CD4-positive, alpha-beta T cell treated with Interleukin-1 beta for 1 hour (primary cell): ENCODE measurements around the gene PRR5L.
A peak's percentile ranks its signal among the peaks of the same experiment; 100 is the strongest.

Source experiments
- DNase-seq, 2 donors: peaks; one replicate each; pipeline ENCODE4 v3.0.0-alpha.2; 2020 to 2022

The PRR5L gene

DNA sequence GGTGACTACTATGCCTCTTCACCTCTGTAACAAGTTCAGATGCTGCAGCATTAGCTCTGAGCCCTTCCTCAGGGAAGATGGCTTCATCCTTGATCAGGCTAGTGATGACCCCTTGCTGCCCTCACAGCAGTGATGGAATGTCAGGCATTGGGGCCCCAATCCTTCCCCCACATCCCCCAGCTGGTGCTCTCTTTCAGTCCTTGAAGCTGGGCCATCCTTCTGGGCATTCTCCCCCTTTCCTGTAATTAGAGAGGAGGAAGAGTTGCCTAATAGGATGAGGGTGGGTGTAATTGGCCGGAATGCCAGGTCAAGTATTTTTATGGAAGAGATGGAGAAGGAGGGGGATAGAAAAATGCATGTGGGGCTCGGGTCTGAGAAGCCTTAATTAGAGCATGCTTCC lies 151.4 kb downstream of the PRR5L start:
- no peak for DNase-seq

DNA sequence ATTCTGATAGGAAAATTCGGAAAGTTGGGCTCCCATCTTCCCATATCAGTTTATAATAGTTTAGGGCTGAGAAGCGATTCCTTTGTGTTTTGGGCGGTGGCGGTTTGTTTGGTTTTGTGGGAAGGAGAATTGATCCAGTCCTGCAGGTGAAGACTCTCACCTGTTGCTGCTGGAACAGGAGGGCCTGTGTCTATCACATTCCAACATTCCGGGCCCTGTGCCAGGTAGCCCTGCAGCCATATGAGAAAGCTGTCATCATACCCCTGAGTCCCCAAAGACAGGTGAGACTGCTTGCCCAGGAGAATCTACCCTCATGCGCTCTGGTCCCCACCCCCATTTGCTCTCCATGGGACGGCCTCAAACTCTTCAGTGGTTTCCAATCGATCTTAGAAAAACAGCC lies 151.9 kb downstream of the PRR5L start:
- no peak for DNase-seq

DNA sequence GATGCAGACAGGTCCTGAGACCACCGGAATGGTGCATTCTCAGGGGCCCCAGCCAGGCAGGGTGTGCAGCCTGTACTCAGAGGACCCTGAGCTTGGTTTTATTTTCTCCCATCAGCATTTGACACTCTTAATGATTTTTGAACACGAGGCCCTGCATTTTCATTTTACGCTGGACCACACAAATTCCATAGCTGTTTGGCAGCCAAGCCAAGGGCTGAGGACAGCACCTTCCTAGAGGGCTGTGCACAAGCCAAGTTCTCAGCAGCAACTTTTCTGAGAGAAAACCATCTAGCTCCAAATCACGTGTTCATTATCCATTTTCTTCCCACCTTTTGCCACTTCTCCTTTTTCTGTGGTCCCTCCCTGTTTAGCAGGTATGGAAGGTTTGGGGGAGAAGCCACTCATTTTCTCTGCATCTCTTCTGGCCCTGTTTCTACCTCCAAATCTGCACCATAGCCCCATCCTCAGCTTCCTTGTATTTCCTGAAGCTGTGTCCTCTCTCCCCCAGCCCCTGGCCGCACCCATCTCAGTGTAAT lies 153.5 kb downstream of the PRR5L start:
- DNase-seq, result no peak

DNA sequence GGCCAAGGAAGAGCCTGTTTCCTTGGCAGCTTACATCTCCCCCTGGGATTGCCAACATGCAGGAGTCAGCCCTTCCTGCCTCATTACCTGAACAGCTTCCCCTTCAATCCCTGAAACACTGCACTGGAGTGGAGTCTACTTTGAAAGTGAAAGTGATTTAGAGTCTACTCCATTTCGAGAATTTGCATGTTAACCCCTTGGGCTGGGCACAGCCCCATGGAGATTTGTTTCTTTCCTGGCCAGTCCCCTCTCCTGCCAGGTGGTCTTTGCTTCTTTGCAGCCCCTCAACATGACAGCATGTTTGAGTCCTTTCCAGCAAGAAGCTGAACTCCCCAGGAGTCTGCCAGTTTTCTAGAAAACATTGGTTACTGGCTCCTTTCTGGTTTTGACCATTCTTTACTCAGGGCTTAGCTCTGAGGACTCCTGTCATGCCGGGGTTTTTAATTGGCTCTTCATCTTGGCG lies 154.1 kb downstream of the PRR5L start:
- no peak for DNase-seq

DNA sequence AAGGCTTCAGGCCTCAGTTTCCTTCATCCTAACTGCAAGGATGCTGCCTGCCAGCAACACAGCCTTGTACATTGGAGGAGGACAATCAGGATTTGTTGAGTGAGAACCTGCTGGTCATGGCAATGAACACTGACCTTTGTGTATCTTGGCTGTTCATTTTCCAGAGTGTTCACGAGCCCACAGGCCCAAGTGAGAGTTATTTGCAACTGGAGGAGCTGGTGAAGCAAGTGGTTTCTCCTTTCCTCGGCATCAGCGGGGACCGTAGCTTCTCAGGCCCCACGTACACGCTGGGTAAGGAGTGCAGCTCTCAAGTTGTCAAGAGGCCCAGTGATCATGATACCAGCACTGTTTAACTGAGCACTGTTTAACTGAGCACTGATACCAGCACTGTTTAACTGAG lies 155.0 kb downstream of the PRR5L start:
- no peak for DNase-seq

DNA sequence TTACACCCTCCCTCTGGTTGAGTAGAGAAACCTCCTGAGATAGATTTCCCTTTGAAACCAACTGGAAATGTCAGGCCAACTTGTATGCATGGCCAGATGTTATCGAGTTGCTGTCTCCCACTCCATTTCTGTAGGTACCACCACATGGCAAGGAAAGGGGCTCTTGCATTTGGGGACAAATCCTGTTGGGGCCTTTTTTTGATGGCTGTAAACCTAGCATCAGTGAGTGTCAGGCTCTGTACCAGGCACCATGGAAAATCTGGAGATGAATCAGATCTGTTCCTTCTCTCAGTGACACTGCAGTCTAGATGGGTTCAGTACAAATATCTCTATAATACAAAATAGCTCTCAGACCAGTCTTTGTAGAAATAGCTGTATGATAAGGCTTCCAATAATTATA lies 155.6 kb downstream of the PRR5L start:
- DNase-seq, result no peak

DNA sequence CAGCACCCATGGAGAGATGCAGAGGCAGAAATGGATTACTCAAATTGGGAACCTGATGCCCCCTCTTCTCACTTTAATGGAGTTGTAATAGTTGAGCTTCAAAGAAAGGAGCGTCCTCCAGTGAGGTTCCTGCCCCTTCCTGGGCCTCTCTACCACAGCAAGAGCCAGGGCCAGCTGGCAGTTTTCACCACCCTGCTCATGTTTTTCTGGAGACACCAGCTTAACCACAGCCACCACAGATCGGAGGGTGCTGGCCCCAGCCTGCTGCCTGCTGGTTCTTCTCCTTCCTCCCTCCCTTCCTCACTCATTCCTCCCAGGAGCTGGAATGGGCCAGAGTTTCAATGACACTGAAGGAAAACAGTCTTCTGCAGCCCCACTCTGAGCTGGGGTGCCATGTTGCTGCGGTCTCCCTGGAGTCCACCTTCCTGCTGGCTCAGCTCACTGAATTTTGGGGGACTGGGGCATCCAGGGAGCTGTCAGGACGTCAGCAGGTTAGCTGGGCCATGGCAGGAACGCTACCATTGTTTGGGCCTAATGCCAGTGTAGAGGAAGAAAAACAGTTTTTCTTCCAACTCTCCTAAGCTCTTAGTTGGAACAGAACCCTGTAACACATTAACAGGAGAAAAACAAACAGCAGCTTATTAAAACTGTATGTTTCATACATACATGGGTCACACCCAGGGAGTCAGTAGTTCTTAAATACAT lies 156.3 kb downstream of the PRR5L start:
- peak; percentile 19 to 22 for DNase-seq

DNA sequence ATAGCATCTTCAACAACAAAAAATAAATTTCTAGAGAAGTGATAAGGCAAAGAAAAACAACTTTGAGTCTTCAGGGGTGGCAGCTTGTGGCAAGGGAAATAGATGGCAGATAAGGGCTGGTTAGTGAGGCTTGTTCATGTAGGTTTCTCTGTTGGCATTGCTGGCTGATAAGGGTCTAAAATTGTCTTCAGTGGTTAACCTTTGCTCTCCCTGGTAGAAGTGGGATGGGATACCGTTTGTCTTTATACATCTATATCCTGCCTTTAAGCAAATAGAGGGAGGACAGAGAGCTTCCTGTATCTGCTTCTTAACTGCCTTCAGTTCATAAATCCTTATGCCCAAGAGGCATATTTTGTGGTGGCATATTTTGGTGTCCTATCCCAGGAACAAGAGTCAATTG lies 156.9 kb downstream of the PRR5L start:
- no peak for DNase-seq

DNA sequence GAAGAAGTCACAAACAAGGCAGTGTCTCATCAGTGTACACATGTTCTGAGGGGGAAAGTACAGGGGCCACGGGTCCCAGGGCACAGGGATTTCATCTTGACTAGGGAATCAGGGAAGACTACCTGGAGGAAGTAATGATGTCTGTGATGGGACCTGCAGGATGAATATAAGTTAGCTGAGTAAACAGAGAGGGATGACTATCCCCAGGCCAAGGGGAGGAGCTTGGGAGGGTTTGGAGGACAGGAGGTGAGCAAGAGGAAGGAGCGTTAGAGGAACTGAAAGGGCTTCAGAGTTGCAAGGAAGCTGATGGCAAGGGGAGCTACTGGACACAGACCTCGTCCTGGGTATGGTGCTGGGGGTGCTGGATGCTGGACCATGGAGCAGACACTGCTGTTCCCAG lies 157.6 kb downstream of the PRR5L start:
- peak in 1 of 2 donors; percentile 39 for DNase-seq

DNA sequence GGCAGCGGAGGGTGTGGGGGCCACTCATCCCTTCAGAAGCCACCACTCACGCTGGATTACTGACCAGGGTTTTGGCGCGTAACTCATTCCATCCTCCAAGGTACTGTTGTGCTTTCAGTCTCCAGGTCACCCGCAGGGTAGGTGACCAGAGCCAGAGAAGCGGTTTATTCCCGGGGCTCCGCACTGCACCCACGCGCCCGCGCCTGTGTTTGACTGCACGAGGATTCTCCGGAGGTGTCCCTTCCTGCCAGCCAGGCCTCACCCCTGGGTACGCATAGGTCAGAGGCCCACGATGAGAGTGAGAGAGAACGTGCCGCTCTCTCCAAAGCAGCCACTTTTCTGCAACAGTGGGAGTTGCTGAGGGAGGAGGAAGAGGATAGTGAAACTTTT lies 158.5 kb downstream of the PRR5L start:
- DNase-seq, result no peak

DNA sequence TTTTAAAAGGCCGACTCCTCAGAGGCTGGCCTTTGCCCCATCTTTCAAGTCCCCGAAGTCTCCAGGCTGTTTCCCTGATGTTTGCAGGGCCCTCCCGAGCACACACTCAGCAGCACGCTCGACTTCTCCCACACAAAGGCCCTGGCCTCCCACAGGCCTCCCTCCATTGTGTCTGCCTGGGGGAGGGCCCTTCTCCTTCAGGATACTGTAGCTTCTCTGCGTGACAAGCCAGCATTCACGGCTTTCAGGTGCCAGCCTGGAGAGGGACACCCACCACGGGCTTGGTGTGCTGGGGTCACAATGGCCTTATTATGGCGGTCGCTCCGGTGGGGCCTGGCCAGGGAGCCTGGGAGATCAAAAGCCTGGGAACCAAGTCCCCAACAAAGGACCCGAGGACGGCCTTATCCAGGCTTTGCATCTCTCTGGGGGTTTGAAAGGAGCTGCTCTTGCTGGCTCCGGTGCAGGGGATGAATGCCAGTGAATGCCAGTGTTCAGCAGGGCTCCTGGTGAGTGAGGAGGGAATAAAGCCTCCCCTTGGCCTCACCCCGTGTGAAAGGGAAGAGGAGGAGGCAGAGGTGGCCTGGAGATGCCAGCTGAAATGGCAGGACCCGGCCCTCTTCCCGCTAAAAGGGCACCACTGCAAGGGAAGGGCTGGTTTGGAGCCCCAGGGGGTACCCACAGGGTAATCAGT lies 159.0 kb downstream of the PRR5L start:
- no peak for DNase-seq

DNA sequence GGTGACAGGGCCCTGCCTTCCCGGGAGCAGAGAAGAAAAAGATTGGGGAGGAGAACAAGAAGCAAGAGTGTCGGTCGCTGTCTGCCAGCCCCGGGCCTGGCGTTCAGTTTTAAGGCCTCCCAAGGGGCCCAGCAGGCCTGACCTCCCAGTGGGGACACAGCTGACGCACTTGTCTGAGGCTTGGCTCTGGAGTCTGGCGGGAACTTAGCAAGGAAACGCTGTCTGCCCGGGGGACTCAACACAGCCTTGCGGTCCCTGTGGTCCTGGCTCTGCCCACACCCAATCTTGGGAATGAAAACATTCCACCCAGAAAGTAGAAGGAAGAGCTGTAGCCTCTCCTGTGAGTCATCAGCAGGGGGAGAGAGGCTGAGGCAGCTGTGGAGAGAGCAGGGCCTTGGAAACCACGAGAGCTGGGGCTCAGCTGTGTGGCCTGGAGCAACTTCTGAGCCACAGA lies 159.6 kb downstream of the PRR5L start:
- DNase-seq, result no peak

DNA sequence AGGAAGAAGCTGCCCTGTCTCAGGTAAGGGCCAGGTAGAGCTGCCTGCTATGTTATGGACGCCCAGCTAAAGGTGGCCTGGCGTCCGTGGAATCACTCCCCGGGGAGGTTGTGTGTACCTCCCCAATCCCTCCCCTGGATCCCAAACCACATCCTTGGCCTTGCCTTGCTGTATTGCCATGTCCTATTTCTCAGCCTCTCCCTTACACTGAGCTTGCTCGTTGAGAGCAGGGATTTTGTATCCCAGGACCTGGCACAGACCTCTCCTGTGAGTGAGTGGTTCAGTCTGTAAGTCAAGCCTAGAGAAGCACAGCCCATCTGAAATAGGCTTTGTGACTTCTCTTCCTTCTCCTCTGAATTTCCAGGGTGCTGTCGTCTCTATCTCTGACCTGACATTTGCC lies 160.1 kb downstream of the PRR5L start:
- DNase-seq, result no peak

DNA sequence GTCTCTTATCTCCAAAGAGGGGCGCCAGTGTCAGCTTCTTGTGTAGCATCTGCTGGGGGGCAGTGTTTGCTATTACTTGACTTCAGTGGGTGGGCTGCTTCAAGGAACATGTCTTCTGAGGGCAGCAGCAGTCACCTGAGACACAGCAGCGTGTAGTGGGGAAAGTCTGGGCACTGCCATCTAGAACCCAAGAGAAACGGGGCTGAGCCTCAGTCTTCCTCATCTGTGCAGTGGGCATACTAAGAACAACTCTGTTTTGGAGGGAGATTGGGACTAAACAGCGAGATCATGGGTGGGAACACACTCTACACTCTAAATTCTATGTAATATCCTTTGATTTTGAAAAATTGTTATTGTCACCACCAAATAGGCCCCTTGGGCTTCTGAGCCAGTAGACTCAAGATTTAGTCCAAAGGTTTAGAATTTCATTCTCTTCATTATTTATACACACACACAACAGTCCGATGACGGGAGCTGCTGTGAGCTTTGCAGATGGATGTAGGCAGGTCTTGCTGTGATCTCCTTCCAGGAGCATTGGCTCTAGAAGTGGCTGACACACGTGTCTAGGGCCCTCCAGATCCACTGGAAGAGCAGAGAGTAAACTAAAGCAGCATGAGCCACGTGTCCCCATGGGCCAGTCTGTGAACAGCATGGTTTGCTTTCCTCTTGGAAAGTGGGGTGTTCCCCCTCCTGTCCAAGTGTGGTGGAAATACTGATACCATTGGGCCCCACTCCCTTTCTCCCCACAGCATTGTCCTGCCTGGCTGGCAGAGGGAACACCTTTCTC lies 162.2 kb downstream of the PRR5L start:
- DNase-seq, result no peak

DNA sequence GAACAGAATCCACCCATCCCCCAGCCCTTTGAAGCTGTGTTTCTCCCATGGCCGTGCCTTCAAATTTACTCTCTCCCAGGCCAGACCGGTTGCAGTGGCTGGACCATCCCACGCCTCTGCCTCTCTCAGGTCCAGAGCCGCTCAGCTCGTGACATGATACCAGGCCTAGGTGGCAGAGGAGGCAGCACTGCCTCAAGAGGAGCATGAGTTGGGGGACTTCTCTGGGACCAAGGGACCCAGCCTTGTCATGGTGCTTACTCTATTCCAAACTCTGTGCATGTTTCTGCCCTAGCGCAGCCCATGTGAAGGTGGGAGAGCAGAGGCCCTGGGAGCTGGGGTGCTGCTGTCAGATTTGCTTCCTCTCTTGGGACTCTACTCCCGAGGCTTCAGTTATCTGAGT lies 163.0 kb downstream of the PRR5L start:
- DNase-seq, result no peak

DNA sequence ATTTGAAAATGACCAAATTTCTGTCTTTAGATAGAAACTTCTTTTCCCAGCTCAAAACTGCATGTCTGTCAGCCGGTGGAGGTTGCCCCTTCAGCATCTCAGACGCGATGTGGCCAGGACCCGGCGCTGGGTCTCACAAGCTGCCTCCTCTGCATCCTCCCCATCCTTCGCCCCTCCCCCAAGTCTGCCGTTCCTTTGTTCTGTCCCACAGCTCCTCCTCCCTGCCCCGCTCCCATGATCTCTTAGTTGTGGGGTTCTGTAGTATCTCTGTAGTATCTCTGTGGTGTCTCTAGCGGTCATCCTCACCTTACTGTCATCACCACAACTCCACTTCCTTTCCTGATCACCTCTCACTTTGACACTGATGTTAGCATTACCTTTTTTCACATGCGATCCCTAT lies 164.1 kb downstream of the PRR5L start:
- no peak for DNase-seq

DNA sequence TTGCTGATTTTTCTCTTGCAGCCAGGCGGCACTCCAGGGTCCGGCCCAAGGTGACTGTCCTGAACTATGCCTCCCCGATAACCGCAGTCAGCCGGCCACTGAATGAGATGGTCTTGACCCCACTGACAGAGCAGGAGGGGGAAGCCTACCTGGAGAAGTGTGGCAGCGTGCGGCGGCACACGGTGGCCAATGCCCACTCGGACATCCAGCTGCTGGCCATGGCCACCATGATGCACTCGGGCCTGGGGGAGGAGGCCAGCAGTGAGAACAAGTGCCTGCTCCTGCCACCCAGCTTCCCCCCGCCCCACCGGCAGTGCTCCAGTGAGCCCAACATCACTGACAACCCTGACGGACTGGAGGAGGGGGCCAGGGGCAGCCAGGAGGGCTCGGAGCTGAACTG lies 166.2 kb downstream of the PRR5L start:
- DNase-seq, result no peak

DNA sequence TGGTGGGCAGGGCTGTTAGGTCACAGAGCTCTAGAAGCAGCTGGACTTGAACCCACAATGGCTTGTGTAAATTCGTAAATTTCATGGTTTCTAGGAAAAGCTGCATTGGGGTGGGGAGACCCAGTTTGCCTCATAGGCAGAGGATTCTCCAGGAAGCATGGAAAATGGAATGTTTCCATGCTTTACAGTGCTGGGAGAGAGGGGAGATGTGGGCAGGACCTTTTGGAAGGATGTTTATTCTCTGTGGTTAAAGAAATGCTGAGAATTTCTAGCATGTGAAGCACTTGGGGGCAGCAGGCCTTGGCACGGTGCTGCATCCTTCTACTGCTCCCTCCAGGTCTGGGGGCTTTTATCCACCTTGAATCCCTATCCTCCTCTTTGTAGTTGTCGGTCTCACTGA lies 167.7 kb downstream of the PRR5L start:
- no peak for DNase-seq

DNA sequence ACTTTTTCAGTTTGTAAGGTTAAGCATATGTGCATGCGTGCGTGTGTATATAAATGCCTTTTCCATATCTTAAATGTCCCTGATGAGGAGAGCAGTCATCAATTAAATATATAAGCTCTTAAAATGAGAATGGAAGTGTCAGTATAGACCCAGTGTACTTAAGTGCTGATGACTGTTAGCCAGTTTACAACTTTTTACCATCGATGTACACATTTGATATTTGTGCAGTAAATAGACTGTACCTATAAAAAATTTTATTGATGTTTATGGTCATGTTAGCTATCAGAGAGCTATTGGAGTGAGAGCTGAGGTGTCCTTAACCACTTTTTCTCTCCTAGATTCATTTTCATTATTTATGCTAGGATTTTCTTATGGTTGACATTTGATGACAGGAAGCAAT lies 168.6 kb downstream of the PRR5L start:
- no peak for DNase-seq

DNA sequence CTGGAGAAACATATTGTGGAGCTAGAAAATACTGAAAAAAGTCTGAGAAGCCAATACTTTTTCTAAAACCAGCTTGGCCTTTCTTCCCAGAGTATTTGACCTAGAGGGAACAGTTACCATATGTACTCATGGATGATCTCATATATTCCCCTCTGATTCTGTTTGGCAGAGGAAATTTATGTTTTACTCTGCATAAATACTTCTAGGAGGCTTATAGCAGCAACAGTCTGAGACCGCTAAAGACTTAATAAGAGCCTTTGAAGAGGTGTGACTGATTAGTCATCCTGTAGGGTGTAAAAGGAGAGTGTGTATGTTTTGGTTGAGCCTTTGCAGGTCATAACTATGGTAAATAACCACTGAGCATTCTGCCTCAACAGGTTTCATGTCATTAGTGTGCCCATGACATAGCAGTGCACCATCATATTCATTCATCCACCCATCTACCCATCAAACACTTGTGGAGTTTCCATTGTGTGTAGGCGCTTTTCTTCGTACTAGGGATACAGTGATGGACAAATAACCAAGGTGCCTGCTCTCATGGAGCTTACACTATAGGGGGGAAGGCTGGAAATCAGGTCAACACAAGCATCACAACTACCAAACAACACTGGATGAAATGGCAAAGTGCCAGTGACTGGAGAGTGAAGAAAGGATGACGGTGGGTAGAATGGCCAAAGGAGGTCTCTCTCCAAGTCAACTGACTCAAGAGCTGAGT lies 169.5 kb downstream of the PRR5L start:
- DNase-seq, result no peak

DNA sequence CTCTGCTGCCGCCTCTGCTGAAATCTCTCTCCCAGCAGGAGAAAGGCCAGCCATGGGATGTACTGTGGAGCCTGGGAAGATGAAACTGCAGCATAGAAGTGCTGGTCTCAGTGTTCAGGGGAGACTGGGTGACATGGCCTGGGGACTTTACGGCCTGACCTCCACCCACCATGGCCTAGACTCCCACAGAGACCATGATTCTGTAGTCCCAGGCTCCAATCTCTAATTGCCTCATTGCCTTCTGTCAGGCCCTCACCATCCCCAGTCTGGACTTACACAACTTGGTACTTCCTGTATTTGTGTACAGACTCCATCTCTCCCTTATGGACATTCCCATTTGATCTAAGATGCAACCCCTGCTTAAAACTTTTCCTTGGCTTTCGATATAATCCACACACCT lies 170.9 kb downstream of the PRR5L start:
- DNase-seq, result no peak

DNA sequence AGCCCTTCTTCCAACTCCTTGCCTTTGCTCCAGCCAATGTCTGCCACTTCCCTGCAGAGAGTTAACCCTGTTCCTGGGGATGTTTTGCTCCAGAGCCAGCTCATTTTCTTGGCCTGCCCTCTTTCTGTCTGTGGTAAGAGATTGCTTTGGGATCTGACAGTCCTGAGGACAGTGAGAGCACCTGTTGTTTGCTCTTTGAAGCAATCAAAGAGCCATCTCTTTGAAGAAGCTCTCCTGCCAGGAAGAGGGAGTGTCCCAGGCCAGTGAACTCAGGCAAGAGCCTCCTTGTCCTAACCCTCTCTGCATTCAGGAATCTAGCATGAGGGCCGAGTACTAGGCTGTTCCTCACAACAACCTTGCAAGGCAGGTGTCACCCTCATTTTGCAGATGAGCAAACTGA lies 171.8 kb downstream of the PRR5L start:
- DNase-seq, result no peak

DNA sequence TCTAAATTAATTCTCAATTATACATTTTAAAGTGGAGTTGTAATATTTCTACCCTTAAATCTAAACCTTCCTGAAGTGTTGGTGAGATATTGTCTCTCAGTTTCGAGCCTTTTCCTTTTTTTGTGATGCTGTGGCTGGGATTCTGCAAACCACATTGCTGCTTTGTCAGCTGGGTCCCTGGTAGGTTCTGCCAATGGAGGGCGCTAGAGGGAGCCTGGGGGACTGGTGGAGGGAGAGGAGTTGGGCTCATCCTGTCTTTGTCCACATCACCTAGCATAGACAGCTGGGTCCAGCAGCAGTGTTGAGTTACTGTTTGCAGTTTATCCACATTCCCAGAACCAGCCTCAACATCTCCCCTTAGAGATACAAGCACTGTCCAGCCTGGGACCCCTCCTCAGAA lies 173.0 kb downstream of the PRR5L start:
- DNase-seq, result peak in 1 of 2 donors; percentile 25
